ENCODE data around the gene GPR52.
"Not testable (repeated sequence)": the region's sequence is repeated elsewhere in the genome, so short reads cannot be mapped to it uniquely, and the experiment has no call there.

The GPR52 gene

GRCh38 chr1:174447866-174448530, at the start of gene GPR52:
TSS of gene GPR52 (plus strand) at chr1:174447964. CDS start at chr1:174448112, 148 bp downstream.
- DNase-seq = no peak

- no peak for DNase-seq
Measured at GRCh38 chr1:174398246-174398645, 49.5 kb upstream of the GPR52 start.

- DNase-seq = no peak
Measured at GRCh38 chr1:174399211-174399610, 48.6 kb upstream of the GPR52 start.

- no peak for DNase-seq
Measured at GRCh38 chr1:174401075-174401474, 46.7 kb upstream of the GPR52 start.

- DNase-seq = no peak
Measured at GRCh38 chr1:174405219-174405618, 42.5 kb upstream of the GPR52 start.

- no peak for DNase-seq
Measured at GRCh38 chr1:174406421-174406820, 41.3 kb upstream of the GPR52 start.

GRCh38 chr1:174407665-174408064, 40.1 kb upstream of the GPR52 start:
- no peak for DNase-seq

GRCh38 chr1:174408146-174408545, 39.6 kb upstream of the GPR52 start:
- DNase-seq = no peak

GRCh38 chr1:174409801-174410200, 38.0 kb upstream of the GPR52 start:
- not testable (repeated sequence) for DNase-seq

GRCh38 chr1:174413632-174414031, 34.1 kb upstream of the GPR52 start:
- DNase-seq = no peak

- no peak for DNase-seq
Measured at GRCh38 chr1:174414203-174414602, 33.6 kb upstream of the GPR52 start.

- no peak for DNase-seq
Measured at GRCh38 chr1:174415506-174415905, 32.3 kb upstream of the GPR52 start.

GRCh38 chr1:174417921-174418320, 29.8 kb upstream of the GPR52 start:
- DNase-seq = no peak

GRCh38 chr1:174425121-174425520, 22.6 kb upstream of the GPR52 start:
- DNase-seq = no peak

GRCh38 chr1:174426153-174426552, 21.6 kb upstream of the GPR52 start:
- DNase-seq = no peak

- no peak for DNase-seq
Measured at GRCh38 chr1:174428033-174428432, 19.7 kb upstream of the GPR52 start.

GRCh38 chr1:174428739-174429138, 19.0 kb upstream of the GPR52 start:
- no peak for DNase-seq

GRCh38 chr1:174433451-174433850, 14.3 kb upstream of the GPR52 start:
- DNase-seq = no peak

- DNase-seq = no peak
Measured at GRCh38 chr1:174445351-174445750, 2.4 kb upstream of the GPR52 start.

GRCh38 chr1:174445817-174446216, 1.9 kb upstream of the GPR52 start:
- no peak for DNase-seq

GRCh38 chr1:174448531-174448883, 743 bp downstream of the GPR52 start:
- DNase-seq = no peak

- no peak for DNase-seq
Measured at GRCh38 chr1:174448974-174449373, 1.2 kb downstream of the GPR52 start.

- DNase-seq = no peak
Measured at GRCh38 chr1:174451408-174451807, 3.6 kb downstream of the GPR52 start.

- DNase-seq = no peak
Measured at GRCh38 chr1:174465855-174466254, 18.1 kb downstream of the GPR52 start.

- no peak for DNase-seq
Measured at GRCh38 chr1:174466607-174467006, 18.8 kb downstream of the GPR52 start.

All from CD4-positive, alpha-beta T cell treated with Interleukin-4 for 1 hour (primary cell).